Activated CD4-positive, CD25-positive, alpha-beta regulatory T cell treated with anti-CD3 and anti-CD28 coated beads, Interleukin-2, amount 50 U/mL, for 72 hours (primary cell): ENCODE measurements around the gene CASZ1.

ENCODE experiments used
- DNase-seq: peaks from one replicate; pipeline ENCODE4 v3.0.0; 2021

The CASZ1 gene

DNA sequence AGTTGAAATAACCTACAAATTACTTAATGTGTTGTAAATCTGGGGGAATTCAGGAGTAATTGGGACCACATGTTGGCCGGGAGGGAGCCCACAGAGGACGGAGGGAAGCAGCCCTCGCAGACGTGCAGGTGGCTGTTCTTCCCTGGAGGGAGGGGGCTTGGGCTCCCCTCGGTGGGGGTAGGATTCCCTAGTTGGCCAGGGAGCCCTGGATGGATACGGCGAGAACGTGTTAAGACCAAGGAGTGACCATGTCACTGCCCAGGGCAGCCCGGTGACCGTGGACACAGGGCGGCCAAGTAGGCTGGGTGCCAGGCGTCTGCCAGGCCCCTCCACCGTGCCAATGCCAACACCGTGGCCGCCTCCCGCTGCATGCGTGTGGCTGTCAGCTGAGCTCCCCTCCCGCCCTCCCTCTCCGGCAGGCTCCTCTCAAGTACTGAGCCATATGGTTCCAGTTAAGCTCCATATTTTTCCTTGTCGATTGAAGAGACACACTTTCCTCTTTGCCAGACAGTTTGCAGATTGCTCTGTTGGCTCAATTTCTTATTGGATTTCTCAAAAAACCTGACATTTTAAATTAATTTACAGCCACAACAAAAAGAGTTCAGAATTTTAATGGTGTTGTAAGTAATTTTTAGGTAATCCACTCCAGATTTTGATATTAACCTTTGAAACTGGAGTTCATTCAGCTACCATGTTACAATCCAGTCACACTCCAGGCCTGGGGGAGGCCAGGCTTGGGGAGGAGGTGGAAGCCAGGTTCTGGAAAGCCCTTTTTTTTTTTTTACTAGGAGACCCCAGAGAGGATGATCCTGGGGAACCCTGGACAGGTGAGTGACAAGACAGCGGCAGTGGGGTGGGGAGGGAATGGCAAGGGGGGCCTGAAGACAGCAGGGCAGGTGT, 71.2 kb downstream of the CASZ1 start:
- DNase-seq = no peak

DNA sequence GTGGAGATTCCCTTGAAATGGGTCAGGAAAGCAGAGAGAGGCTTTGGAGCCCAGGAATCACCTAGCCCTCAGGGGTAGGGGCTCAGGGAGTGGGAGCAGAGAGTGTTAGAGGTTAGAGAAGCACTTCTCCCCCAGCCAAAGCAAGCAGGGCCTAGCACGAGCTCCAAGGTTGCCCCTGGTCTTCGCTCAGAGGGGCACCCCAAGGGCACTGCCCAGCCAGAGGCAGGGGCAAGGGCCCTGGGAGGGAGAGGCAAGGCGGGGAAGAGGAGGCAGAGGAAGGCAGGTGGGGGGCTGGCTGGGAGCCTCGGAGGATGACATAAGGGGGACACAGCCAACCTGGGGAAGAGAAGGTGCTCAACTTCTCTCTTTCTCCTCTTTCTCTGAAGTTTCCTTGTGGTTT, 71.9 kb downstream of the CASZ1 start:
- DNase-seq = no peak

DNA sequence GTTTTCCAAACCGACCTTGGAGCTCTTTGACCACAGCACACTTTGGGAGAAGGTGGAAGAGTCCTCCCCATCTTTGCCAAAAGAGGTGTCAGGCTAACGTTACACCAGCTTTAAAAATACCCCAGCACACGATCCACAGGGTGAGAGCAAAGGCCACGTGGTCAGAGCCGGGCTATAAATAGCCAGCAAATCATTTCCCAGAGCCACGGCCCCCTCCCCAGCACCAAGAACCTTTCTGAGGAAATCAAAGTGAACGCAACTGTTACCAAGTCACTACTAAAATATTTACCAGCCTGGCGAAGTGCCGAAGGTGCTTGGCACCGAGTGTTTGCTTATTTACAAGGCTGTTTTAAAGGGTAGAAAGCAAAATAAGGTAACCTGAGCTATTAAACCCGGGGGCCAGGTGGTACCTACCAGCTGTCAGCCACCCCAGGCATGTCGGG, 72.4 kb downstream of the CASZ1 start:
- no peak for DNase-seq

DNA sequence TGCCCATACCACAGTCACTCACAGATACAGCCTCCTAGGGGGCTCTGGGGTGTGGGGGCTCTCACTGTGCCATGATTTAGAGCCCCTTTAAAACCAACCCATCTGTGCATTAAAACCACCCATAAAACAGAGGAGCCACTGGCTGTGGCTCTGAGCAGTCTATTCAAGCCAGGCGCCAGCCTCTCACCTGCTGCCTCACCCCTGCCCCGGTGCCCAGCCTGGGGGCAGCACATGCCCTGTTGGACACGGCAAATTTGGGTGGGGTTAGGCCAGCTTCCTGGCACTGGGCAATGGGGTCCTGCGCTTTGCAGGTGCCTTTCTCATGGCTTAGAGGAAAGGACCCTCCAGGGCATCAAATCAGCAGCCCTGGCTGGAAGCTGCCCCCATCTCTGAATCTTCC, 73.1 kb downstream of the CASZ1 start:
- DNase-seq = no peak

DNA sequence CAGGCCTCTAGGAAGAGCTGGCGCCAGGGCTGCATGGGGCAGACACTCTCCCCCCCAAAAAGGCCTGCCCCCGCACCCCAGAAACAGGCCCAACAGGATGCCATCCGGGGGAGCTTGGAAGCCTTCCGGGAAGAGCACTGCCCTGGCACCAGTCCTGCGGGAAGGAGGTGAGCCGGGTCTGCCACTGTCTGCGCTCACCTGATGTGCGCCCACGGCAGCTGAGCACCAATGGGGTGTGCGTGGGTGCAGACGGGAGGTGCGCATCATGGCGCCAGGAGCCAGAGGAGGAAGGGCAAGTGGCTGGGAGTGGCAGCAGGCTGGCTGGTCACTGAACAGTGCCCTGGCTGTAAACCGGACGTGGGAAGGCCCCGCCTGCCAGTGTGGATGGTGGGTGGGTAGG, 73.6 kb downstream of the CASZ1 start:
- no peak for DNase-seq

DNA sequence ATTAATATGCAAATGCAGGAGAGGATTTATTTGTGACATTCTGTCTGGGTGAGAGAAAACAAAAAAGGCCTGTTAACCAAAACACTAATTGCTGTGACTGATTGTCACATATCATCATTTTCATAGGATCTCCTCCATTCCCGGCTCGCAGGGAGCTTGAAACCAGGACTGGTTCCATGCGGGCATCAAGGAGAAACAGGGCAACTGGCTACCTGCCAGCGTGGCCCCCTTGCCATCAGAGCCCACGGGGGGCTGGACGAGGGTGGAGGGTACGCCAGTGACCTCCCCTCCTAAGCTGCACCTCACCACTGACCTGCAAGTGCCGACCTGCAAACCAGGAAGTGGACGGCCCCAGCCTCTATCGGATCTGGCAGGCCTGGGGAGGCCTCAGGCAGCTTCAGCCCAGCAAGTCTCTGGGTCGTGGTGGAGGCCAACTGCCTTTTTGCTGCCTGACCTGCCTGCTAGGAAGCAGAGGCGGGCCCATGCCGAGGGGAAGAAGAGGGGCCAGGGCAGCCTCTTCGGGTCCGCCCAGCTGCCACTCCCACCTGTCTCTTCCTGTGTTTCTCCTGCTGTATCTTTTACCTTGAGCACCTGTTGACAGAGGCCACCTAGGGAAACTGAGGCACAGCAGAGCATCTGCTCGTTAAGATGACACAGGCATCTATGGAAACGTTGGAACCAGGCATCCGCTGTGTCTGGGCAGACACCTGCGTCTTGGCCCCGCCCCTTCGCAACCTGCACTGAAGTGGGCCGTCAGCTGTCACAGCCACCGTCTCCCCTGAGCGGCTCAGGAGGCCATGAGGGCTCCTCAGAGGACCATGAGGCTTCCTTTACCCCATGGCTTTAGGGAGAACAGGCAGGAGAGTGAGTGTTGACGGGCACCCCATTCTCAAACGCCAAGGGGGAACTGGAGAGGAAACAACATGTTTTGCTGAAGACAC, 74.8 kb downstream of the CASZ1 start:
- DNase-seq = no peak

DNA sequence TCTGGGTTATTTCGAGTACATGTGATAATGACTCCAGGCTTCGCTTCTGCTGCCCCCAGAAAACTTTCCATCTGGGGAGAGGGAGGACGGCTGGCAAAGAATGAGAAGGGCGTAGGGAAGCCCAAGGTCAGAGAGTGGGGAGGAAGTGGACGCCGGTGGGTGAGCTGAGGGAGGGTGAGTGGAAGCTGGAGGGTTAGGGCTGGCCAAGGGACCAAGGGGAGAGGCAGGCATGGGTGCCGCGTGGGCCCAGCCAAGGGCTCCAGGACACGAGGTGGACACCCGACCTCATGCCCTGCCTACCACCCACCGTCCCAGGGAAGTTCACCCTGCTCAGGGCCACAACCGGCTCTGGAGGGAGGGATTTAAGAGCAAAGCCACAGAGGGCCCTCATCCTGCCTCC, 75.8 kb downstream of the CASZ1 start:
- DNase-seq = no peak

DNA sequence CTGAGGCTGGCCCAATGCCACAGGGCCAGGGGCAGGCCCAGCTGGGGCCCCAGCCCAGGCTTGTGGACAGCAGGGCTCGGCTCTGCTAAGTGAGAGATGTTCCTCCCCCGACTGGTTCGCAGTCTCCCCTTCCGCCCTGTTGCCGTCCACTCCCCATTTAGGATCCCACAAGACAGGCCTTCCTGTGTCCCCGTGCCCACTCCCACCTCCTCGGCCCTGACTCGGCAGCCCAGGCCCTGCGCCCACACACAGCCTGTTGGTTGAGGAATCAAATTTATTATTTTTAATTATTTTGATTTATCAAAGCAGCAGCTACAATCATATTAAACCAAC, 78.4 kb downstream of the CASZ1 start:
- DNase-seq = no peak

DNA sequence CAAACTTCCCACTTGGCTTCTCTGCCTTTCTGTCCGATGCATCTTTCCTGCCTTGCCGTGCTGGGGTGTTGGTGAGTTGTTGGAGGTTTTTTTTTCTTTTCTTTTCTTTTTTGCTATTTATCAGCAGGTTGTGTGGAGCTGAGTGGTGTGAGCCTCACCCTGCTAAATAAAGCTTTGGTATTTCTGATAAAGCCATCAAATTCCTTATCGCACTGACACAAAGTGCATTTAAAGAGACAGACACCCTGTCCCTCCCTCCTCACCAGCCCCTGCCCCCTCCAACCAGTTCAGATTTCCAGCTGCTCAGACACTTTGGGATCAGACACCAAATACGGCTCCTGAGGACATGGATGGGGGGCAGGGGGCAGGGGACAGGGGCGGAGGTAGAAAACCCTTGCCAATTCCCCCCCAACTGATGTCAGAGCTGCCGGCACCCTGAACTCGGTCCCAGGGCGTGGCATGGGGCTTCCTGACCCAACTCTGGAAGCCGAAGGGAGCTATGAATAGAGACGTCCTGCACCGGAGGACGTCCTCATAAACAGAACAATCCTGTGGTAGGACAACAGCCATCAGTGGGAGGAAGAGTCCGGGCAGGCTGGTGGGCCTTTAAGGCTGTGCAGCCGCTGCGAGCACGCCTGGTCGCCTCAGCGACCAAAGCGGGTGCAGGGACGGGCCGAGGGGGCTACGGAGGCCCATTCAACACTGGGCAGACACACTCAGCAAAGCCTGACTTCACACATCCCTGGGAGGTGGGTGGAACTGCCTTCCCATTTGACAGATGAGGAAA, 79.0 kb downstream of the CASZ1 start:
- no peak for DNase-seq

DNA sequence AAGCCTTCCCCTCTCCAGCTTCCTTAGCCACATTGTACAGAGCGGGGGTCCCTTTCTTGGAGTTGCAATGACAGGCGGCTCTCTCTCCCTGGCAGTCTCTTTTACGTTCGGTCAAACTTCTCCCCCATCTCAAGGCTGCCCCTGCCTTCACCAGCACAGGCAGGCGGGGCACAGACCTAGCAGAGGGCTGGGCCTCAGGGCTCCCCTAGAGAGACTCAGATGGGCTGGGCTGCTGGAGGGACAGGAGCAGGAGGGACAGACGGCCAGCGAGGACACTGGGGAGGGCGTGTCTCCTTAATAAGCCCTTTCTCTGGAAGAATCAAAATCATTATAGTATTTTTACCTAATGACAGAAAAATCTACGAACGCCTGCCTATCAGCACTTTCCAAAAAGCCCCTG, 79.6 kb downstream of the CASZ1 start:
- no peak for DNase-seq

DNA sequence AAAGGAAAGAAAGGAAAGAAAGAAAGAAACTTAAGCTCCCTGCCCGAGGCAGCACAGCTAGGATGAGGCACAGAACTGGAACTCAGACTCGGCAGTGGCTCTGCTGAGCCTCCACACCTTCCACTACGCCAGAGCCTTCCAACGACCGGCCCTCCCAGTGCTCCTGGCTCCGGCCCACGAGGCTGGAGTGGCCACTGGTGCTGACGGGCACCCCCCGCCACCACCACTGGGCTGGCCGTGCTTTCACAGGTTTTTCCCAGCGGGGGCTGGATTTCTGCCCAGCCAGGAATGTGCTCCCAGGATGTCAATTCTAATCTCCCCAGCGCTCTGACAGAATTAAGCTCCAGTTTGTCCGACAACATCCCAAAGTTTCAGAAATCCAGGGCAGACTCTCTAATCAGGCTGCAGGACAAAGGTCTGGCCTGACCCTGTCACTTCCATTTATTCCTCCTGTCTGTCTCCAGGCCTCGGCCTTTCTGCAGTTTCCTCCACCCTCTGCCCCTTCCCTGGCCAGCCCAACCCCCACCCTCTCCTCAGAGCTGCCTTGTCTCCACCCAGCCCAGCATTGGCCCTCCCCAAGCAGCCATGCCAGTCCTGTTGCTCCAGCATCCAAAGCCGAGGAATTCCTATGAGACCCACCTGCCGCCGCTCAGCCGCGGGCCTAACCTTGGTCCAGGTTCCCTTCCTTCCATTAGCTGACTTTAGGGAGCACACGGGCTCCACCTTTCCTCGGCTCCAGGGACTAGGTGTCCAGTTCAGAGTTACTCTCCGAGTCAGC, 81.9 kb downstream of the CASZ1 start:
- DNase-seq = no peak

DNA sequence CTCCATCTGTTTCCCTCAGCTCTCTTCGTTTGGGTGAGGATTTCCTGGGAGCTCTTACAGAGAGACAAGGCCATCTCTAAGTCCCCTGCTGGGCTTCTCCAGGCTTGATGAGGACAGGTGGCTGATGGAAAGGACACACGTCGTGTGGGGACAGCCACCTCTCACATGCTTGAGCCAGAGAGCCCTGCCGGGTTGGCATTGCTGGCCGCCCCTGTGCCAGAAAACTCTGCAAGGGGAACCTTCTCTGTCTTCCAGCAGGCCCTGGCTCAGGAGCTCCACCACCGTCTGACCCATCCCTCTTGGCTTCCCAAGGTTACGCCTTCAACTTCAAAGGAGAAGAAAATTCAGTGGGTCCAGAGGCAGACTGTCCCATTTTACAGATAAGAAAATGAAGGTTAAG, 82.8 kb downstream of the CASZ1 start:
- no peak for DNase-seq

DNA sequence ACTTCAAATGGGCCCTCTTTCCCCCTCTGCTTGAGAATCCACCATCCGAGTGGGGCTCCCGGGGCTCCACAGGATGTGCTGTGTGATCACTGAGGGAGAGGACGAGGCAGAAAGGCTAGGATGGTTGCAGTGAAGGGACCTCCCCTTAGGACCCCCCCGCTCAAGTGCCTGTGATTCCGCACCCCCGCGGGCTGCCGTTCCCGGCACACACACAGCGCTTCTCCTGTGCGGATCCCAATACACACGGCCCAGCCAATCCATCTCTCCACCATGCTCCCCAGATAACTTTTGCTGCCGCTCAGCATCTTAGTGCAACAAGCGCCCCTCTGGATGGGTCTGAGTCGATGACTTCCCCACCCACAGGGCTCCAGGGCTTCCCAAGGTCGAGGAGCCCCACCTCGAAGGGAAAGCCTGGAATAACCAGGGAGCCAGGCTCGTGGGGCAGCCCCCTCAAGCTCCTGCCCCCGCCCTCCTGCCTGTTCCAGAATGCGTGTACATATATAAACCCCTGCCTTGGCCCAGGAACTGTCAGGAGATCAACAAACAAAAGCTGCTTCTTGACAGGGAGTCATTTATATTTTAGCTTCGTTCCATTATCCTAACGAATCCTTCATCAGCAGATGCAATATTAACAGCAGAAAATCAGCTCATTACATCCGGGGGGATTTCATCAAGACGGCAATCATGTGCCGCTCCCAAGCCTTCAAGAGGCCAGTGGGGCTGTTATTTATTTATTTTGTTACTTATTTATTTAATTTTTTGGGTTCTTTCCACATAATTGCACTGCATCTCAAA, 83.7 kb downstream of the CASZ1 start:
- no peak for DNase-seq

DNA sequence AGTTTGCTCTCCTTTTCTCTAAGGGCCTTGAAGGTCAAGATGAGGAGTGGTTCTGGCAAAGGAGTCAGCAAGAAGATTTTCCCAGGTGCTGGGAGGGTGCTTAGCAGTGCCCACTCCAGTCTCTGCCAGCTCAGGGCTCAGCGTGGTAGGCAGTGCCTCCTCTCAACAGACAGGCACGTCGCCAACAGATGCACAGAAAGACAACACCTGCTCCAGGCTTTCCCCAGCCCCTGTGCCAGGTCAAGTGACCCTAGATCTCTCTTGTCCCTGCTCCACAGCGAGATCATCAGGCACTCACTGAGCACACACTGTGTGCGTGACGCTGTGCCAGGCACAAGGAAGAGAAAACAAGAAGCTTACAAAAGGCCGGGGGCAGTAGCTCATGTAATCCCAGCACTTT, 86.0 kb downstream of the CASZ1 start:
- DNase-seq = no peak

DNA sequence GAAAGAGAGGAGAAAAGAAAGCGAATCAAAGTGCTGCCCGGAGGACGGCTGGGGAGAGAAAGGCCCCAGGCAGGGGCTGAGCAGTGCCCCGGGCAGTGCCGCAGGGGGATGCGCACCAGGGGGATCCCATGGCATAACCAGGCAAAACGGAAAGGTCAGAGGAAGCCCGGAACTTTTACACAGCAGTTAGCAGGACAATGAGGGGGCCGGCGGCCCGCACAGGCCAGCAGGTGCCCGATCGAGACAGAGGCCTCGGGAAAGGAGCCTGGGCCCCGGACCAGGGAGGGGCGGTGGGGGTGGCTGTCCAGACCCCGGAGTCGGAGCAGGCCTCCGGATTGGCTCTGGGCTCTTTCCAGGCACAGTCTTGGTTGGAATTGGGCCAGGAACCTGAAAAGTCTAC, 86.8 kb downstream of the CASZ1 start:
- no peak for DNase-seq

DNA sequence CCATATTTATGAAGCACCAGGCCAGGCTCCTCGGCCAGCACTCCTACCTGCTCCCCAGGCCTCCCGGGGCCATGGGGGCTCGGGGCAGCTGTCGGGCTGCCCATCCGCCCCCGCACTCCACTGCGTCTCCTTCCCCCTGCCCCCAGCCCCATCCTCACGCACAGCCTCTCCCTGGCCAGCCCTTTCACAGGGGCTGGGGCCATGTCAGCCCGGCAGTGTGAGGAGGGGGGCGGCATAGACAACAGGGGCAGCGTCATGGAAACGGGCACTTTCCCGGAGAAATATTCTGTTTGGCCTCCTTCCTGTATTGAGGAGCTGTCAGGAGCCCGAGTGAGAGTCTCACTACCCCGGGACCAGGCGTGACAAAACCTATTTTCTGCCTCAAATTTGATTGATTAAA, 87.3 kb downstream of the CASZ1 start:
- DNase-seq = no peak

DNA sequence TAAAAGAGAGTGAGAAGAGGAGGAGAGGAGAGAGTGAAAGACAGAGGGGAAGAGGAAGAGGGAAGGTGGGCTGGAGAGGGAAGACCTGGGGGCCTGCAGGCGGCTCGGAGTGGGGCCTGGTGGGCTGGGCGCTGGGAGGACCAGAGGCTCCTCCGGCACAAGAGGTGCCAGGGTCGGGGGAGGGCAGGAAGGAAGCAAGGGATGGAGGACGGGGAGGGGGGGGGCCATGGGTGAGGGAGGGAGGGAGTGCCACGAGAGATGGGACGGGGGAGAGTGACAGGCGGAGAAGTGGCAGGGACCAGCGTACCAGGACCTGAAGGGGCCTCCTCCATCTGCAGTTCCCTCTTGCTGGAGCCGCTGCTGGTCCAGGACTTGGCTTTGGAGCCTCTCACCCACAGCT, 87.7 kb downstream of the CASZ1 start:
- no peak for DNase-seq

DNA sequence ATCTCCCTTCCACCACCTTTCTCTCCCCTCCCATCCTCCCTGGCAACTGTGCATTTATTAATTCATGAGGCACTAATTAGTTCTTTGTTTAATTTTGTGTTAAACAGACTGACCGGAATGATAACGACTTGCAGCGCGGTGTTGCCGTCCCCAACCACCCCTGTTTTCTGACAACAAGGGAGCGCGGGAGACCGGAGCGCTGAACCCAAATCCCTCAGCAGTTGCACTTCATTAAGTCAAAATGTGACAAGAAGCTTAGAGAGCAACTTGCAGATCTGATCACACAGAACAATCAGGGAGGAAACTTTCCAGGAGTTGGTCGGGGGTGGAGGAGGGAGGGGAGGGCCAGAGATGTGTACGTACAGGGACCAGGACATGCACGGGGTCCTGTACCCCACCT, 89.2 kb downstream of the CASZ1 start:
- DNase-seq = no peak

DNA sequence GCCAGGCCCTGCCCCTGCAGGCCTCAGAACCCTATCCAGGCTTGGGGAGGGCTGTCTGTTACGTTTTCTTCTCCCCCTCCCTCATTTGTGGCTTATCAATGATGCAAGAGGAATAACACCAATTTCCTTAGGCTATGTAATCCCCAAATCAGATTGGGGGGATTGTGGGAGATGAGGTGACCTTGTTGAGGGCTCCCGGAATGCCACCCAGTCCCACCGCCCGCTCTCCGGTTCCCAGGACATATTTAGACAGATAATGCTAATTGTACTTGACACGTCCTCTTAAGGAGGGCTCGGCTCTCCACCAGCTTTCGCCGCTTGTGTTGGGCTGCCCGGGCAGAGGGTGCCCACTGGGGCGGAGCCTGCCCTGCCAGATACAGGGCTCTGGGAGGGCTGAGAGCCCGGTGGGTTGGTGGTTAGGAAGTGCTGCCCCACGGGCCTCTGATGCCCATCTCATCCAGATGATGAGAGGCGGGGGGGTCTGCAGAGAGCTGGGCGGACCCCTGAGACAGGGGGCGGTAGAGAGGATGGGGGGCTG, 90.0 kb downstream of the CASZ1 start:
- no peak for DNase-seq

DNA sequence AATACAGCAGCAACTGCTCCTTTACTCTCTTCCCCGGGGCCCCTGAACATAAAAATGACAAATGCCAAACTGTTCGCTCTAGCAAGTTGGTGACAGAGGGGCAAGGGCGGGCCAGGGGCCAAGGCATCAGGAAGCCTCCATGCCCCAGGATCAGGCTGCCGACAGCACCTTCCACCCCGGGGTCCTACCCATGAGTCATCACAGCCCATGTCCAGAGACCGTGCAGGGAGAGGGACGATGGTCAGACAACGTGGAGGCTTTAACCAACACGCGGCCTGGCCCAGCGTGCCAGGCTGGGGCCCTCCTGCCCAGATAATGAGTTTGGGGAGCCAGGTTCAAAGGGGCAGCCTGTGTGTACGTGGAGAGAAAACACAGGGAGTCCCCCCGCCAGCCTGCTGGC, 90.5 kb downstream of the CASZ1 start:
- no peak for DNase-seq

DNA sequence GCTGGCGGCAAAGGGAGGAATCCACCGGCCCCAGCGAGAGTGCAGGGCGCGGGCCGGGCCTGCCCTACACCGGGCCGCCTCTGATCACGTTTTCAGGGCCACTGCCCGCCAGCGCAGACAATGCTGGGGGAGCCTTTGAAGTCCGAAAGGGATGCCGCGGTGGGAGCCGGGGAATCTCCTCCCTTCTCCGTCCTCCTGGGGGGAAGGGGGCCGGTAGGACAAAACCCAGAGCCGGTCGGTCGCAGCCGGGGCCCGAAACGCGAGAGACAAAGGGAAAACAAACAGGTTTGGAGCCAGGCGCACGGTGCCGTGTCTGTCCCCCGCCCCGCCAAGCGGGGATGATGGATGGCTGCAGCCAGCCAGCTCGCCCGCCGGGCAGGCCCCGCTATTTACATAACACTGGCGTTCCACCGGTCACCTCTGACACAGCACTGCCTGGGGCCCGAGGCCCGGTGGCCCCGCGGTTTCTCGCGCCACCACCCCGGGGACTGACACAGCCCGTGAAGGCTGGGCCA, 92.0 kb downstream of the CASZ1 start:
- DNase-seq = no peak
